PC-3 (cell line): ENCODE measurements around the gene DTD1. TPM values are rescaled to one million over a fixed set of nuclear protein-coding genes. Genes with fewer than 3 reads are reported as not detected.

Source experiments
- ATAC-seq: fragments of 200-7000 bp; cut with Tn5 transposase; 2 replicates; pipeline ENCODE4 v1.9.1; 2020; ENCODE audit warnings: mild to moderate bottlenecking, moderate library complexity
- BruUV-seq: library from RNA; stranded (reverse); fragments of 400-500 nt; replicated peaks from 2 replicates; lab custom pipeline; 2021; lab: Mats Ljungman, UMichigan
- CTCF ChIA-PET: fragments of 300-600 bp; sonication (Branson Sonifier 250); formaldehyde crosslinking; loops from one replicate; lab custom pipeline; 2022; ENCODE audit warnings: antibody characterized with exemption; lab: Charles Lee
- POLR2A ChIA-PET: fragments of 300-600 bp; sonication (Branson Sonifier 250); formaldehyde crosslinking; loops from one replicate; lab custom pipeline; 2022; ENCODE audit warnings: antibody characterized with exemption; ENCODE audit not compliant: unreplicated experiment; lab: Charles Lee
- DNase-seq: peaks from one replicate; pipeline ENCODE4 v3.0.0-alpha.2; 2015
- H2AFZ ChIP-seq: fragments of 300-600 bp; sonication (generic); 2 replicates; pipeline ENCODE4 v1.6.0; 2016; ENCODE audit warnings: antibody characterized with exemption, low read length
- H3F3A ChIP-seq: fragments of 300-600 bp; sonication (generic); one replicate; pipeline ENCODE4 v1.6.0; 2017; ENCODE audit warnings: antibody characterized with exemption, low read length, control low read depth, mild to moderate bottlenecking; ENCODE audit not compliant: unreplicated experiment
- H3K27ac ChIP-seq: fragments of 300-600 bp; sonication (generic); 2 replicates; pipeline ENCODE4 v1.5.1; 2016; ENCODE audit warnings: mild to moderate bottlenecking, low read length
- H3K27me3 ChIP-seq: fragments of 300-600 bp; sonication (generic); 2 replicates; pipeline ENCODE4 v1.6.1; 2016; ENCODE audit warnings: low read length, mixed read lengths
- H3K36me3 ChIP-seq: fragments of 300-600 bp; sonication (generic); 2 replicates; pipeline ENCODE4 v1.6.1; 2016; ENCODE audit warnings: low read depth, mixed run types, low read length, mixed read lengths
- H3K4me1 ChIP-seq: fragments of 300-600 bp; sonication (generic); 2 replicates; pipeline ENCODE4 v1.5.1; 2016; ENCODE audit warnings: low read length; ENCODE audit not compliant: insufficient read depth
- H3K4me2 ChIP-seq: fragments of 300-600 bp; sonication (generic); 2 replicates; pipeline ENCODE4 v1.6.0; 2016; ENCODE audit warnings: low read length
- H3K4me3 ChIP-seq: fragments of 300-600 bp; sonication (generic); 2 replicates; pipeline ENCODE4 v1.5.1; 2016; ENCODE audit warnings: mild to moderate bottlenecking, low read length, mixed read lengths
- H3K79me2 ChIP-seq: fragments of 300-600 bp; sonication (generic); 2 replicates; pipeline ENCODE4 v1.6.1; 2017; ENCODE audit warnings: low read length, mixed read lengths
- H3K9ac ChIP-seq: fragments of 300-600 bp; sonication (generic); 2 replicates; pipeline ENCODE4 v1.6.0; 2016; ENCODE audit warnings: mild to moderate bottlenecking, low read length
- H3K9me2 ChIP-seq: fragments of 300-600 bp; sonication (generic); replicated peaks from 2 replicates; pipeline ENCODE4 v1.6.1; 2016; ENCODE audit warnings: mixed run types, low read length, mixed read lengths
- H3K9me3 ChIP-seq: fragments of 300-600 bp; sonication (generic); 2 replicates; pipeline ENCODE4 v1.6.1; 2016; ENCODE audit warnings: low read length, mixed read lengths
- H4K20me1 ChIP-seq: fragments of 300-600 bp; sonication (generic); 2 replicates; pipeline ENCODE4 v1.6.1; 2016; ENCODE audit warnings: low read length, mixed read lengths
- EZH2 ChIP-seq: fragments of 300-600 bp; sonication (generic); IDR thresholded peaks from one replicate; pipeline ENCODE4 v1.6.1; 2017; ENCODE audit warnings: antibody characterized with exemption, mild to moderate bottlenecking, low read length; ENCODE audit not compliant: unreplicated experiment
- EZH2phosphoT487 ChIP-seq: fragments of 300-600 bp; sonication (generic); IDR thresholded peaks from 2 replicates; pipeline ENCODE4 v1.6.1; 2018; ENCODE audit warnings: mild to moderate bottlenecking, antibody characterized with exemption, low read length, borderline replicate concordance
- intact Hi-C: fragments of 100-400 bp; cut with micrococcal nuclease; formaldehyde crosslinking; loops from 2 replicates; pipeline ENCODE4 v1.9.0; 2023
- total RNA-seq: library from RNA; depleted of rRNA; stranded (reverse); fragments of >200 nt; gene quantifications from 2 replicates; pipeline ENCODE4 v1.2.3, GENCODE V29; 2014
- TF ChIP-seq, protein P1 (sequence below): fragments of 300-600 bp; sonication (generic); conservative IDR thresholded peaks from 2 replicates; pipeline ENCODE4 v1.5.1; 2017; ENCODE audit warnings: antibody characterized with exemption, low read depth, mild to moderate bottlenecking, low read length

The DTD1 gene
- total RNA-seq, 1 experiment from 2014 or later = 124 TPM

DNA sequence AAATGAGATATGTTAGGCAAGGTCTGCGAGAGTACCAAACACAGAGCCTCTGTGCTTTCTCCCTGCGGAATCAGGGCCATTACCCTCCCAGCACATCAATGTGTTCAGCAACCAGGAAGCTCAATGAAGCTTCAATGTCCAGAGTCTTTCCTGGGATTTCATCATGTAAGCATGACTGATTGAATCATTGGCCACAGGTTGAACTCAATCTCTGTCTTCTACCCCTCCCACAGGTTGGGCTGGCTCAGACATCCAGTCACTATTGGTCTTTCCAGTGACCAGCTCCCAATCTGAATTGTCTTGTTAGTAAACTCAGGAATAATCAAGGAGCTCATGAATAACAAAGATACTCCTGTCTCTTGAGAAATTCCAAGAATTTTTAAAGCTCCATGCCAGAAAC is 2.7 kb upstream of the DTD1 start:
- H3K4me1 ChIP-seq = peaks cover 14% of the 10 kb centered on the region; the same call in 1 of the 2 replicates
- peak; percentile 45 for DNase-seq
- H3K4me2 ChIP-seq = no peak overlapping the region
- no peak overlapping the region for H3K27ac ChIP-seq
- POLR2A ChIA-PET = interaction anchor here (1.2 kb wide), 1 partner anchor 18 kb away, joined by 12 read pairs; the partner anchor contains the start of gene SMIM26
- H2AFZ ChIP-seq = no peak overlapping the region
- H3K9ac ChIP-seq = no peak overlapping the region
- CTCF ChIA-PET = no interaction called here
- peaks cover 21% of the 10 kb centered on the region for H3K79me2 ChIP-seq
- intact Hi-C loops = loop anchor here (5.0 kb wide), 1 partner anchor 118 kb away; the partner anchor contains the start of genes DZANK1 and POLR3F
- no peak for TF ChIP-seq EZH2phosphoT487
- TF ChIP-seq, protein P1, sequence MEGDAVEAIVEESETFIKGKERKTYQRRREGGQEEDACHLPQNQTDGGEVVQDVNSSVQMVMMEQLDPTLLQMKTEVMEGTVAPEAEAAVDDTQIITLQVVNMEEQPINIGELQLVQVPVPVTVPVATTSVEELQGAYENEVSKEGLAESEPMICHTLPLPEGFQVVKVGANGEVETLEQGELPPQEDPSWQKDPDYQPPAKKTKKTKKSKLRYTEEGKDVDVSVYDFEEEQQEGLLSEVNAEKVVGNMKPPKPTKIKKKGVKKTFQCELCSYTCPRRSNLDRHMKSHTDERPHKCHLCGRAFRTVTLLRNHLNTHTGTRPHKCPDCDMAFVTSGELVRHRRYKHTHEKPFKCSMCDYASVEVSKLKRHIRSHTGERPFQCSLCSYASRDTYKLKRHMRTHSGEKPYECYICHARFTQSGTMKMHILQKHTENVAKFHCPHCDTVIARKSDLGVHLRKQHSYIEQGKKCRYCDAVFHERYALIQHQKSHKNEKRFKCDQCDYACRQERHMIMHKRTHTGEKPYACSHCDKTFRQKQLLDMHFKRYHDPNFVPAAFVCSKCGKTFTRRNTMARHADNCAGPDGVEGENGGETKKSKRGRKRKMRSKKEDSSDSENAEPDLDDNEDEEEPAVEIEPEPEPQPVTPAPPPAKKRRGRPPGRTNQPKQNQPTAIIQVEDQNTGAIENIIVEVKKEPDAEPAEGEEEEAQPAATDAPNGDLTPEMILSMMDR = no peak
- TF ChIP-seq EZH2 = no peak
- H4K20me1 ChIP-seq = no peaks in the 10 kb centered on the region
- H3K27me3 ChIP-seq = no peaks in the 10 kb centered on the region
- no peak overlapping the region for H3K4me3 ChIP-seq
- H3K9me2 ChIP-seq = no peaks in the 10 kb centered on the region
- H3K36me3 ChIP-seq = no peaks in the 10 kb centered on the region
- no TSS peak for BruUV-seq
- no peak; the same call in 1 of the 2 replicates for ATAC-seq
- H3F3A ChIP-seq = no peaks in the 10 kb centered on the region
- no peaks in the 10 kb centered on the region for H3K9me3 ChIP-seq

DNA sequence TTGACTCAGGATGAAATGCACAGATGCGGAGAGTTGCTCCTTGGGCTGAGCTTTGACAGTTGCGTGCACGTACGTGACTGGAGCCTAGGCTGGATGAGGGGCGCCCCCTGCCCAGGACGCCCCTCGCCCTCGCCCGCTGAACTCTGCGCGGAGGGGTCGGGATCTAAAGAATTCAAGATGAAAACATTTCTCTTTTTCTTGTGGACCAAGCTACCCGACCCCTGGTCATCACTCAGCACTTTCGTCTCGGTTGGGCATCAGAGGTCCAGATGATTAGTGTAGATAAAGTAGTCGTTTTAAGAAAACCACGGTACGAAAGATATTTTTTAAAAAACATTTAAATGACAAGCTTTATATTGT is 700 bp downstream of the DTD1 start:
- intact Hi-C loops = loop anchor here (5.0 kb wide), 1 partner anchor 121 kb away; the partner anchor contains the start of genes DZANK1 and POLR3F
- ATAC-seq (no peak), DNase-seq (no peak)
- Histone ChIP-seq H4K20me1 (0 out of 2 replicates have a peak, but pooled peaks cover 3% of the 10 kb centered on the region), H3K9ac (peak overlapping the region; percentile 89), H3K27me3 (no peaks in the 10 kb centered on the region), H3K79me2 (peaks cover 42% of the 10 kb centered on the region), H3K9me3 (no peaks in the 10 kb centered on the region), H3K4me1 (peaks cover 14% of the 10 kb centered on the region; the same call in 1 of the 2 replicates), H2AFZ (peak overlapping the region; percentile 85), H3K27ac (peak overlapping the region; percentile 61), H3K4me2 (peak overlapping the region; percentile 88), H3F3A (no peaks in the 10 kb centered on the region), H3K36me3 (no peaks in the 10 kb centered on the region), H3K4me3 (peak overlapping the region; percentile 75), H3K9me2 (no peaks in the 10 kb centered on the region)
- POLR2A ChIA-PET = interaction anchor here (0.5 kb wide), 1 partner anchor 1401 kb away, joined by 4 read pairs; no protein-coding TSS in a partner anchor
- TF ChIP-seq, protein P1 = no peak
- TF ChIP-seq EZH2 (no peak), EZH2phosphoT487 (no peak)
- TSS peak; percentile 55 for BruUV-seq
- CTCF ChIA-PET = no interaction called here
